ENCODE measurements around the gene SMOC2. TPM values are rescaled to one million over a fixed set of nuclear protein-coding genes. Genes with fewer than 3 reads are reported as not detected.

SMOC2 gene
- polyA plus RNA-seq, 1 experiment: not detected

- POLR2A ChIA-PET: no interaction called here
- CTCF ChIA-PET: no interaction called here
- Histone ChIP-seq H3K27ac (ENCODE audit: low read depth, low read length) (no peak overlapping the region), H3K9me3 (ENCODE audit: control insufficient read depth, insufficient read depth, low read length) (peaks cover 56% of the 10 kb centered on the region), H3K4me3 (ENCODE audit: low read depth, low read length) (no peak overlapping the region), H3K27me3 (ENCODE audit: control insufficient read depth, insufficient read depth, low read length) (no peaks in the 10 kb centered on the region)
- TF ChIP-seq CTCF (IDR thresholded peaks at IDR 0.05; ENCODE audit: low read depth, low read length): no peak
- DNase-seq (ENCODE audit: low read depth, low spot score): no peak
These were observed 66.7 kb downstream of the SMOC2 start for GRCh38 chr6:168507730-168508129.

GRCh38 chr6:168508903-168509302, 67.9 kb downstream of the SMOC2 start:
- no peak for DNase-seq (ENCODE audit: low read depth, low spot score)
- CTCF ChIA-PET: no interaction called here
- Histone ChIP-seq H3K4me3 (ENCODE audit: low read depth, low read length) (no peak overlapping the region), H3K27ac (ENCODE audit: low read depth, low read length) (no peak overlapping the region), H3K9me3 (ENCODE audit: control insufficient read depth, insufficient read depth, low read length) (peaks cover 51% of the 10 kb centered on the region), H3K27me3 (ENCODE audit: control insufficient read depth, insufficient read depth, low read length) (no peaks in the 10 kb centered on the region)
- POLR2A ChIA-PET: no interaction called here
- no peak for TF ChIP-seq CTCF (IDR thresholded peaks at IDR 0.05; ENCODE audit: low read depth, low read length)

GRCh38 chr6:168513766-168514165, 72.8 kb downstream of the SMOC2 start:
- H3K27ac ChIP-seq (ENCODE audit: low read depth, low read length): no peak overlapping the region
- no peaks in the 10 kb centered on the region for H3K27me3 ChIP-seq (ENCODE audit: control insufficient read depth, insufficient read depth, low read length)
- H3K9me3 ChIP-seq (ENCODE audit: control insufficient read depth, insufficient read depth, low read length): peaks cover 62% of the 10 kb centered on the region
- H3K4me3 ChIP-seq (ENCODE audit: low read depth, low read length): no peak overlapping the region
- ChIA-PET CTCF (no interaction called here), POLR2A (no interaction called here)
- TF ChIP-seq CTCF (IDR thresholded peaks at IDR 0.05; ENCODE audit: low read depth, low read length): no peak
- no peak for DNase-seq (ENCODE audit: low read depth, low spot score)

GRCh38 chr6:168514216-168514615, 73.2 kb downstream of the SMOC2 start:
- TF ChIP-seq CTCF (IDR thresholded peaks at IDR 0.05; ENCODE audit: low read depth, low read length): no peak
- no peaks in the 10 kb centered on the region for H3K27me3 ChIP-seq (ENCODE audit: control insufficient read depth, insufficient read depth, low read length)
- POLR2A ChIA-PET: interaction anchor here (0.5 kb wide), 1 partner anchor 163 kb away, joined by 3 read pairs; no protein-coding TSS in a partner anchor
- no peak overlapping the region for H3K27ac ChIP-seq (ENCODE audit: low read depth, low read length)
- CTCF ChIA-PET: no interaction called here
- no peak overlapping the region for H3K4me3 ChIP-seq (ENCODE audit: low read depth, low read length)
- H3K9me3 ChIP-seq (ENCODE audit: control insufficient read depth, insufficient read depth, low read length): peaks cover 63% of the 10 kb centered on the region
- DNase-seq (ENCODE audit: low read depth, low spot score): no peak

- no peaks in the 10 kb centered on the region for H3K27me3 ChIP-seq (ENCODE audit: control insufficient read depth, insufficient read depth, low read length)
- no peak for TF ChIP-seq CTCF (IDR thresholded peaks at IDR 0.05; ENCODE audit: low read depth, low read length)
- peaks cover 74% of the 10 kb centered on the region for H3K9me3 ChIP-seq (ENCODE audit: control insufficient read depth, insufficient read depth, low read length)
- H3K4me3 ChIP-seq (ENCODE audit: low read depth, low read length): no peak overlapping the region
- ChIA-PET POLR2A (no interaction called here), CTCF (no interaction called here)
- no peak overlapping the region for H3K27ac ChIP-seq (ENCODE audit: low read depth, low read length)
- DNase-seq (ENCODE audit: low read depth, low spot score): no peak
These were observed 74.4 kb downstream of the SMOC2 start for GRCh38 chr6:168515376-168515775.
